GM23248 (cell line): ENCODE results near the gene UNC93A.
"Not testable (repeated sequence)": the region's sequence is repeated elsewhere in the genome, so short reads cannot be mapped to it uniquely, and the experiment has no call there.

Experiments used
- EZH2 ChIP-seq: fragments of 200-600 bp; sonication (generic); IDR thresholded peaks from 2 replicates; pipeline ENCODE4 v1.6.1; 2018; ENCODE audit warnings: antibody characterized with exemption, mild to moderate bottlenecking; ENCODE audit not compliant: insufficient read depth, poor library complexity, severe bottlenecking
- EZH2phosphoT487 ChIP-seq: fragments of 200-600 bp; sonication (generic); IDR thresholded peaks from 2 replicates; pipeline ENCODE4 v1.6.1; 2018; ENCODE audit warnings: antibody characterized with exemption, moderate library complexity, mild to moderate bottlenecking, low read depth; ENCODE audit not compliant: insufficient read depth

DNA sequence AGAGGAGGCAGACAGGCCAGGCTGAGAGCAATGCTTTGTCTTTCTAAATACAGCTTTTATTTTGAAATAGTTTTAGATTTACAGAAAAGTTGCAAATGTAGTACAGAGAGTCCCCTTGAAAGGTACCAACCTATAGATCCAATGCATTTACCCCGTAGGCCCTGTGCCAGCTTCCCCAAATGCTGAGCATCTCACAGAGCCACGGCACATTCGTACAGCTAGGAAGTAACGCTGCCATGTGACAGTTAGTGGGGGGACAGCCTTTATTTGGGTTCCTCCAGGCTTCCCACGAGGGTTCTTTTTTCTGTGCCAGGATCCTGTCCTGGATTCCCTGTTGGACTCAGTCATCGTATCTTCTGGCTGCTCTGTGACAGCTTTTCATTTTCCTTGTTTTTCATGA is 20.6 kb downstream of the UNC93A start:
- TF ChIP-seq EZH2, EZH2phosphoT487: not testable (repeated sequence)
